GM18861 (cell line): ENCODE data around the gene TCP10L.
"Not testable (repeated sequence)": the region's sequence is repeated elsewhere in the genome, so short reads cannot be mapped to it uniquely, and the experiment has no call there.

Source experiments
- ATAC-seq: cut with Tn5 transposase; IDR thresholded peaks from one replicate; pipeline ENCODE4 v1.9.1; 2021; ENCODE audit not compliant: unreplicated experiment

Gene TCP10L

GRCh38 chr21:32587120-32587519, 1.8 kb upstream of the TCP10L start:
- ATAC-seq = no peak

GRCh38 chr21:32585970-32586369, 647 bp upstream of the TCP10L start:
- ATAC-seq = no peak

GRCh38 chr21:32584472-32584871, 851 bp downstream of the TCP10L start:
- ATAC-seq = no peak

- no peak for ATAC-seq
Measured at GRCh38 chr21:32581732-32582131, 3.6 kb downstream of the TCP10L start.

GRCh38 chr21:32580949-32581348, 4.4 kb downstream of the TCP10L start:
- ATAC-seq = no peak

GRCh38 chr21:32578107-32578691, 7.1 kb downstream of the TCP10L start:
- no peak for ATAC-seq

GRCh38 chr21:32576011-32576410, 9.3 kb downstream of the TCP10L start:
- no peak for ATAC-seq

GRCh38 chr21:32574946-32575925, 10.1 kb downstream of the TCP10L start:
- no peak for ATAC-seq

- ATAC-seq = no peak
Measured at GRCh38 chr21:32572574-32573420, 12.5 kb downstream of the TCP10L start.

GRCh38 chr21:32570456-32570855, 14.9 kb downstream of the TCP10L start:
- ATAC-seq = no peak

GRCh38 chr21:32569261-32570230, 15.8 kb downstream of the TCP10L start:
- ATAC-seq = peak; percentile 71

- no peak for ATAC-seq
Measured at GRCh38 chr21:32567626-32568025, 17.7 kb downstream of the TCP10L start.

GRCh38 chr21:32566741-32567389, 18.5 kb downstream of the TCP10L start:
- no peak for ATAC-seq

- no peak for ATAC-seq
Measured at GRCh38 chr21:32565856-32566465, 19.4 kb downstream of the TCP10L start.

GRCh38 chr21:32562915-32563314, 22.4 kb downstream of the TCP10L start:
- no peak for ATAC-seq

- ATAC-seq = no peak
Measured at GRCh38 chr21:32562426-32562825, 22.9 kb downstream of the TCP10L start.

- ATAC-seq = not testable (repeated sequence)
Measured at GRCh38 chr21:32561476-32561875, 23.8 kb downstream of the TCP10L start.

- ATAC-seq = no peak
Measured at GRCh38 chr21:32560896-32561295, 24.4 kb downstream of the TCP10L start.

- ATAC-seq = no peak
Measured at GRCh38 chr21:32559006-32559610, 26.2 kb downstream of the TCP10L start.
